HG03432 (cell line): ENCODE measurements around the gene EHD2.
A peak's percentile ranks its signal among the peaks of the same experiment; 100 is the strongest.
"Not testable (repeated sequence)": the region's sequence is repeated elsewhere in the genome, so short reads cannot be mapped to it uniquely, and the experiment has no call there.

Experiments used
- ATAC-seq: cut with Tn5 transposase; IDR thresholded peaks from one replicate; pipeline ENCODE4 v1.9.1; 2021; ENCODE audit warnings: mild to moderate bottlenecking, moderate library complexity; ENCODE audit not compliant: unreplicated experiment

EHD2 gene

GRCh38 chr19:47766670-47767069, 53.4 kb downstream of the EHD2 start:
- no peak for ATAC-seq

DNA sequence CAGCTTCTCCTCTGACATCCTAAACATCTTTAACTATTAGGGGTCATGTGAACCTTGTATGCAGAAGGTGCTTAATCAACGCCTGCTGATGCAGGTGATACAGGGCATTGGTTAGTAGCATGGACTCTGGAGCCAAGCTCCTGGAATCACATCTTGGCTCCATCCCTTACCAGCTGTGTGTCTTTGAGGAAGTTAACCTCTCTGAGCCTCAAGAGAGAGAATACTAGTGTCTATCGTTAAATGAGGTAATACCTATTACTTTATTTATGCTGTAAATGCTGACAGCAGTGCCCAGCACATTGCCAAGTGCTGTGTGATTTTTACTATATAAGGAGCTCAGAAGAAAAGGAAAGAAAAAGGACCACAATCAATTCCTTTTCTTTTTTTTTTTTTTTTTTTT, 54.1 kb downstream of the EHD2 start:
- ATAC-seq, result no peak

- no peak for ATAC-seq
These were observed 55.4 kb downstream of the EHD2 start for GRCh38 chr19:47768604-47769003.

GRCh38 chr19:47769534-47769933, 56.3 kb downstream of the EHD2 start:
- no peak for ATAC-seq

GRCh38 chr19:47771291-47771690, 58.1 kb downstream of the EHD2 start:
- ATAC-seq, result not testable (repeated sequence)

DNA sequence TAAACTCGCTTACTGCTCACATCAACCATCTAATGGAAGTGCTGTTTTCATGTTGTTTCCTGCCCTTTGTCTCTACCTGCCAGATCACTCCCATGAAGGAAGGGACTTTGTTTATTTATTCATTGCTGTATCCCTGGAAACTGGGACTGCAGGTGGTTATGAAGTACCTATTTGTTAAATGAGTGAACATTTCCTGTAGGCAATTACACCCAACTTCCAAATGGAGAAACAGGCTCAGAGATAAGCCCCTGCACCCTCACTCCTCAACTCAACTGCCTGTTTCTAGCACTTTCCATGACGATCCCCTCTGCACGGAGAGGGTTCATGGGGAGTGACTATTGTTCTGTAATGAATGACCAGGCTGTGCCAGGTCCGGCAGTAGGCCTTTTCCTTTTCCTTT, 63.3 kb downstream of the EHD2 start:
- no peak for ATAC-seq

GRCh38 chr19:47777245-47778048, 64.2 kb downstream of the EHD2 start:
- ATAC-seq, result not testable (repeated sequence)

DNA sequence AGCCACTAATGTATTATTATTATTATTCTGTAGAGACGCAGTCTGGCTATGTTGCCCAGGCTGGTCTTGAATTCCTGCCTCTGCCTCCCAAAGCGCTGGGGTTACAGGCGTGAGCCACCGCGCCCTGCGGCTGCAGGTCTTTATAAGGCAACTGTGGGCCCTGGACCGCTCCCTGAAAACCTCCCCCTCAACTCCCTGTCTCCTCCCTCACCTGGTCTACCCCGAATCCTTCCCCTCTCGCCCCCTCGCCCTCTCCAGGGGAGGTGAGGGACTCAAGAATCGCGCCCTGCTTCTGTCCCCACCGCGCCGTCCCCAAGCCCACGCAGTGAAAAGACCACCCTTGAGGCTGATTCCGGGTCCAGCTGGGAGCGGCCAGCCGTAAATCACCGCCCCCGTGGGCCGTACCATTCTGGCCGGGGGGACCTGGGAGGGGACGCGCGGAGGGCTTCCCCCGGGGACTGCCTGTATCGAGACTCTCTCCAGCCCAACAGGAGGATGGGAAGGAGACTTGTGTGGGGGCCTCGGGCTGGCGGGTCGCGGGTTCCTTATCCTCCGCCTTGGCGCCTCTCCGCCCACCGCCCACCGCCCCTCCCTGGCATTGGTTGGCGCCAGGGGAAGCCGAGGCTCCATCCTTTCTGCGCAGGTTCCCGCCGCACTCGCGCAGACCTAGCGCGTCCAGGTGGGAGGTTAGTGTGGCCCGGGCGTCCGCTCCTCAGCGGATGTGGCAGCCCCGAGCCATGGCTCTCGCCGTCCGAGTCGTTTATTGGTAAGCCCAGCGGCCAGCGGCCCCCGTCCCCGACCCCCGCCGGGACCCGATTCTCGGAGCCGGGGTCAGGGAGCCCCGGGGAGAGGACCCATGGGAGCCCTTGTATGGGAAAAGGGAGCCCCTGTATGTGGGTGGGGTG, 65.1 kb downstream of the EHD2 start, which contains the start of gene SELENOW:
Gene SELENOW, plus strand, starts transcription at position 655 of the 905 bp plus-strand sequence. Its CDS starts 83 bp downstream, at position 738.
- peak; percentile 83 for ATAC-seq

- ATAC-seq, result no peak
These were observed 65.7 kb downstream of the EHD2 start for GRCh38 chr19:47778954-47779351.

DNA sequence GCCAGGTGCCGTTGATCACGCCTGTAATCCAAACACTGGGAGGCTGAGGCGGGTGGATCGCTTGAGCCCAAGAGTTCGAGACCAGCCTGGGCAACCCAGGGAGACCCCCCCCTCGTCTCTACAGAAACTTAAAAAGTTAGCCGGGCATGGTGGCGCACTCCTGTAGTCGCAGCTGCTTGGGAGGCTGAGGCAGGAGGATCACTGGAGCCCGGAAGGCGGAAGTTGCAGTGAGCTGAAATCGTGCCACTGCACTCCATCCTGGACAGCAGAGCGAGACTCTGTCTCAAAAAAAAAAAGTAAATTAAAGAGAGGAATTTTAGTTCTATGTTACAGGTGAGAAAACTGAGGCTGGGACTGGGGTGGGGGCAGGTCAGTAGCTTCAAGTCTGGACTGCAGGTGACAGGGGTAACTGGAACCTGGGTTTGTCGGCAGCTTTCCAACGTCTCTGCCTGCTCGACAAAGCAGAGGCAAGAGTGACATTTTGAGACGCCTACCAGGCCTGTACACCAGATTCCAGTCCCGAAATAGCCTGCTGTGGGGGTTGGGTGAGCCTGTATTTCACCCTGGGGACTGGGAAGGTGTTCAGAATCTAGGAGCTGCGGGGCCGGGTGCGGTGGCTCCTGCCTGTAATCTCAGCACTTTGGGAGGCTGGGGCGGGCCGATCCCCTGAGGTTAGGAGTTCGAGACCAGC, 66.4 kb downstream of the EHD2 start:
- ATAC-seq, result no peak

DNA sequence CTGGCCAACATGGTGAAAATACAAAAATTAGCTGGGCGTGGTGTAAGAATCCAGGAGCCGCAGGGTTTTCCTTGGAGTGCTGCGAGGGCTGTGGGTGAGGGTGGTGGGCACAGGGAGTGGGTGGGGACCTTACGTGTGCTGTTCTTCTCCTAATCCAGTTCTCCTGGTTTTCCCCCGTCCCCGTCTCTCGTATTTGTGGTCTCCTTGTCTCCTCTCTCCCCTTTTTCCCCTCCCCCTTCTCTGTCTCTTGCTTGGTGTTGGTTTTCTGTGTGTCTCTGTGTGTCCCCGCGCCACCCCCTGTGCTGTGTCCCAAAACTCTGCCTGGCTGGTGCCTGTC, 67.0 kb downstream of the EHD2 start:
- ATAC-seq, result no peak

DNA sequence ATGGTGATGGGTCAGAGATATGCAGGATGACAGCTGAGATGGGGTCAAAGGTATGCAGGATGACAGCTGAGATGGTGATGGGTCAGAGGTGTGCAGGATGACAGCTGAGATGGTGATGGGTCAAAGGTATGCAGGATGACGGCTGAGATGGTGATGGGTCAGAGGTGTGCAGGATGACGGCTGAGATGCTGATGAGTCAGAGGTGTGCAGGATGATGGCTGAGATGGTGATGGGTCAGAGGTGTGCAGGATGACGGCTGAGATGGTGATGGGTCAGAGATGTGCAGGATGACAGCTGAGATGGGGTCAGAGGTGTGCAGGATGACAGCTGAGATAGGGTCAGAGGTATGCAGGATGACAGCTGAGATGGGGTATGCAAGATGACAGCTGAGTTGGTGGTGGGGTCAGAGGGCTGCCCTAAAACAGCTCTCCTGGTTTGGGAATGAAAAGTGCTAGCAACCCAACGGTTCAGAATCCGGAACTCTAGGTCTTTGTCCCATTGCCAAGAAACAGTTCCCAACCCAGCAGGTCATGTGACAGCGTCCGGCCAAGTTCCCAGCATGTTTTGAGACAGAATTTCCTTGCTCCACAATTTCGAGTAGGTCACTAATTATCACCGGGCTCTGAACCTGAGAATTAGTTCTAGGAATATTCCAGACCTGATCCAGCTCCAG, 68.5 kb downstream of the EHD2 start:
- ATAC-seq, result no peak

DNA sequence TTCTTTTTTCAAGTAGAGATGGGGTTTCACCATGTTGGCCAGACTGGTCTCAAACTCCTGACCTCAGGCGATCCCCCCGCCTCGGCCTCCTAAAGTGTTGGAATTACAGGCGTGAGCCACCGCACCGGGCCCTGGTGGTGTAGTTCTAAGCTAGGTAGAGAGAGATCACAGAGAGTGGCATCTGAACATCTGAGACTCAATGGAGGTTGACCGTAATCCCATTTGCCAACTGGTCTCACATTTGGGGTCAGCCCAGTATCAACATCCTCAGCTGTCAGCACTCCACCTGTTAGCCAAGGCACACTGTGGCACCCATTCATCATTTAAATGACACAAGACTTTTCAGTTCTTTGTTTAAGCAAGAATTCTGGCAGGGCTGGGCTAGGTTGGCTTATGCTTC, 73.3 kb downstream of the EHD2 start:
- ATAC-seq, result no peak

DNA sequence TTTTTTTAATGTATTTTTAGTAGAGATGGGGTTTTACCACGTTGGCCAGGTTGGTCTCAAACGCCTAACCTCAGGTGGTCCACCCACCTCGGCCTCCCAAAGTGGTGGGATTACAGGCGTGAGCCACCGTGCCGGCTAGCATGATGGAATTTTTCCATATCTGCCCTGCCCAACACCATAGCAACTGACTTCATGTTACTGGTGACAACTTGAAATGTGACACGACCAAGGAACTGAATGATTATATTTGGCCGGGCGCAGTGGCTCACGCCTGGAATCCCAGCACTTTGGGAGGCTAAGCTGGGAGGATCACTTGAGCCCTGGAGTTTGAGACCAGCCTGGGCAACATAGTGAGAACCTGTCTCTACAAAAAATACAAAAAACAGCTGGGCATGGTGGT, 74.1 kb downstream of the EHD2 start:
- ATAC-seq, result not testable (repeated sequence)

DNA sequence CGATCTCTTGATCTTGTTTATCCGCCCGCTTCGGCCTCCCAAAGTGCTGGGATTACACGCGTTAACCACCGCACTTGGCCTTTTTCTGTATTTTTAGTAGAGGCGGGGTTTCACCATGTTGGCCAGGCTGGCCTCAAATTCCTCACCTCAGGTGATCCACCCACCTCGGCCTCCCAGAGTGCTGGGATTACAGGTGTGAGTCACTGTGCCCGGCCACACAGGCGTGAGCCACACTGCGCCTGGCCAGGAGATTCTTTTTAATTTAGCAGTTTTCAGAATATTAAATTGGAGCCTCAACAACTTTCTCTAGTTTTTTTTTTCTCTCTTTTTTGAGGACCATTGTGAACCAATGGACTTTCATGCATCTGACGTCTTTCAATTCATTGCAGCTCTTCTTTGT, 76.6 kb downstream of the EHD2 start:
- not testable (repeated sequence) for ATAC-seq

DNA sequence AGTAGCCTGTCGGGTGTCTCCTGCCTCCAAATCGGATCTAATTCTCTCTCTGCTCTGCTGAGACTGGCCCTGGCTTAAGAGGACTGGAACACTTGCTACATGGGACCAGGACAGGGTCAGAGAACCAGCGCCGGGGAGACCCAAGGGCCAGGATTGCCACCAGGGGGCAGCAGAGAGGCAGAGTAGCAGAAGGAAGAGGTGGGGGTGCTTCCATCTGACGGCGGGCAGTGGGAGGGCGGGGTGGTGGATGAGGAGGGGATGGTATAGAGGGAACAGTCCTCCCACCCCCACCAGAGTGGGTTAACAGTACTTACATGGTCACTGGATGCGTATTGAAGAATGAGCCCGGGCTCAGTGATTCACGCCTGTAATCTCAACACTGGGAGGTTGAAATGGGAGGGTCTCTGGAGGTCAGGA, 77.2 kb downstream of the EHD2 start:
- no peak for ATAC-seq

DNA sequence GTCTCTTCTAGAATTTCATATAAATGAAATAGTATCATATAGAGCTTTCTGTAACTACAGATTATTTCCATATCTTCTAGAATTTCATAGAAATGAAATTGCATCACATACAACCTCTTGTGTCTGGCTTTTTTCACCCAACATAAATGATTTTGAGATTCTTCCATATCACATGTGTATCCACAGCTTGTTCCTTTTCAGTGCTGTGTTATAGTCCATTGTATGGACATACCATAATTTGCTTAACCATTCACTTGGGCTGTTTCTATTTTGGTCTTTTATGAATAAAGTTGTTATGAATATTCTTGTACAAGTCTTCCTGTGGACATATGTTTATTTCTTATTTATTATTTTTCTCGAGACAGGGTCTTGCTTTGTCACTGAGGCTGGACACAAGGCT, 79.4 kb downstream of the EHD2 start:
- no peak for ATAC-seq
